Liver (tissue), 3 donors: ENCODE measurements around the gene SPINT3.

Source experiments
- EGR1 ChIP-seq, 2 donors: IDR thresholded peaks; 2 replicates each; pipeline ENCODE4 v1.6.1; 2016 to 2018; ENCODE audit warnings: antibody characterized with exemption in 2 of 2, low read depth in 2 of 2
- FOXA2 ChIP-seq: IDR thresholded peaks from 2 replicates; pipeline ENCODE4 v1.6.1; 2016; ENCODE audit warnings: antibody characterized with exemption
- HNF4A ChIP-seq, 2 donors: conservative IDR thresholded peaks; 2 replicates each; pipeline ENCODE4 v1.6.1; 2016; ENCODE audit warnings: antibody characterized with exemption in 2 of 2, mild to moderate bottlenecking in 2 of 2
- JUND ChIP-seq, 2 donors: IDR thresholded peaks; 2 replicates each; pipeline ENCODE4 v1.6.1; 2016; ENCODE audit warnings: antibody characterized with exemption in 2 of 2
- RAD21 ChIP-seq, 2 donors: IDR thresholded peaks; 2 replicates each; pipeline ENCODE4 v1.6.1; 2016; ENCODE audit warnings: antibody characterized with exemption in 2 of 2, mild to moderate bottlenecking in 2 of 2
- SP1 ChIP-seq: IDR thresholded peaks from 2 replicates; pipeline ENCODE4 v1.6.1; 2018; ENCODE audit warnings: antibody characterized with exemption, mild to moderate bottlenecking
- TAF1 ChIP-seq: conservative IDR thresholded peaks from 2 replicates; pipeline ENCODE4 v1.6.1; 2016; ENCODE audit warnings: antibody characterized with exemption, mild to moderate bottlenecking
- YY1 ChIP-seq: IDR thresholded peaks from 2 replicates; pipeline ENCODE4 v1.6.1; 2016; ENCODE audit warnings: antibody characterized with exemption, mild to moderate bottlenecking
- TF ChIP-seq, protein P1 (sequence below): fragments of 150-350 bp; IDR thresholded peaks from 2 replicates; pipeline ENCODE4 v1.5.1; 2017; ENCODE audit warnings: improper control_type of control experiment, low read depth, low read length; ENCODE audit not compliant: missing input control
- TF ChIP-seq, protein P2 (sequence below): IDR thresholded peaks from 2 replicates; pipeline ENCODE4 v1.6.1; 2016; ENCODE audit warnings: antibody characterized with exemption
- TF ChIP-seq, protein P3 (sequence below): IDR thresholded peaks from 2 replicates; pipeline ENCODE4 v1.6.1; 2016; ENCODE audit warnings: antibody characterized with exemption
- TF ChIP-seq, protein P4 (sequence below): IDR thresholded peaks from 2 replicates; pipeline ENCODE4 v1.6.1; 2016; ENCODE audit warnings: antibody characterized with exemption, mild to moderate bottlenecking
- TF ChIP-seq, protein P5 (sequence below): IDR thresholded peaks from 2 replicates; pipeline ENCODE4 v1.6.1; 2016; ENCODE audit warnings: antibody characterized with exemption
- donor health status: healthy.
- donor health status: healthy.

DNA sequence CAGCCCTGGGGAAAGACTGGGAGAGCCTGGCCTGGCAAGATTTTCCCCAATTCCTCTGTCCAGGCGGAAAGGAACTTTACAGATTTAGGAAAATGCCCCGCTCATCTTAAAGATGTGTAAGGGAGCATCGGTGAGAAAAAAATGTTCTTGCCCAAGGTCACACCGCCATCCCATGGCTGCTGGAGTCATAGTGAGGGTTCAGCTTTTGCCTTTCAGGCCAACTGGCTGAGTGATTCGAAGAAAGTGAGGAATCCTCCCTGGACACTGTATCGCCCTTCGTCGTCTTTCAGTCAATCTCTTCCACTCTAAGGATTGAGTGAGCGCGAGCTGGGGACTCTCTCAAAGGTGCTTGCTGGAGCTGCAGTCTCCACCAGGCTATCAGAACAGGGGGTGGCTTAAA is 44.5 kb downstream of the SPINT3 start:
- TF ChIP-seq, protein P1, sequence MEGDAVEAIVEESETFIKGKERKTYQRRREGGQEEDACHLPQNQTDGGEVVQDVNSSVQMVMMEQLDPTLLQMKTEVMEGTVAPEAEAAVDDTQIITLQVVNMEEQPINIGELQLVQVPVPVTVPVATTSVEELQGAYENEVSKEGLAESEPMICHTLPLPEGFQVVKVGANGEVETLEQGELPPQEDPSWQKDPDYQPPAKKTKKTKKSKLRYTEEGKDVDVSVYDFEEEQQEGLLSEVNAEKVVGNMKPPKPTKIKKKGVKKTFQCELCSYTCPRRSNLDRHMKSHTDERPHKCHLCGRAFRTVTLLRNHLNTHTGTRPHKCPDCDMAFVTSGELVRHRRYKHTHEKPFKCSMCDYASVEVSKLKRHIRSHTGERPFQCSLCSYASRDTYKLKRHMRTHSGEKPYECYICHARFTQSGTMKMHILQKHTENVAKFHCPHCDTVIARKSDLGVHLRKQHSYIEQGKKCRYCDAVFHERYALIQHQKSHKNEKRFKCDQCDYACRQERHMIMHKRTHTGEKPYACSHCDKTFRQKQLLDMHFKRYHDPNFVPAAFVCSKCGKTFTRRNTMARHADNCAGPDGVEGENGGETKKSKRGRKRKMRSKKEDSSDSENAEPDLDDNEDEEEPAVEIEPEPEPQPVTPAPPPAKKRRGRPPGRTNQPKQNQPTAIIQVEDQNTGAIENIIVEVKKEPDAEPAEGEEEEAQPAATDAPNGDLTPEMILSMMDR, result no peak
- TF ChIP-seq YY1, result no peak
- TF ChIP-seq, protein P2, sequence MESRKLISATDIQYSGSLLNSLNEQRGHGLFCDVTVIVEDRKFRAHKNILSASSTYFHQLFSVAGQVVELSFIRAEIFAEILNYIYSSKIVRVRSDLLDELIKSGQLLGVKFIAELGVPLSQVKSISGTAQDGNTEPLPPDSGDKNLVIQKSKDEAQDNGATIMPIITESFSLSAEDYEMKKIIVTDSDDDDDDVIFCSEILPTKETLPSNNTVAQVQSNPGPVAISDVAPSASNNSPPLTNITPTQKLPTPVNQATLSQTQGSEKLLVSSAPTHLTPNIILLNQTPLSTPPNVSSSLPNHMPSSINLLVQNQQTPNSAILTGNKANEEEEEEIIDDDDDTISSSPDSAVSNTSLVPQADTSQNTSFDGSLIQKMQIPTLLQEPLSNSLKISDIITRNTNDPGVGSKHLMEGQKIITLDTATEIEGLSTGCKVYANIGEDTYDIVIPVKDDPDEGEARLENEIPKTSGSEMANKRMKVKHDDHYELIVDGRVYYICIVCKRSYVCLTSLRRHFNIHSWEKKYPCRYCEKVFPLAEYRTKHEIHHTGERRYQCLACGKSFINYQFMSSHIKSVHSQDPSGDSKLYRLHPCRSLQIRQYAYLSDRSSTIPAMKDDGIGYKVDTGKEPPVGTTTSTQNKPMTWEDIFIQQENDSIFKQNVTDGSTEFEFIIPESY, result no peak
- TF ChIP-seq JUND (IDR thresholded peaks at IDR 0.05), result no peak
- no peak for TF ChIP-seq RAD21 (IDR thresholded peaks at IDR 0.05)
- no peak for TF ChIP-seq TAF1
- no peak for TF ChIP-seq SP1
- TF ChIP-seq HNF4A (conservative IDR thresholded peaks at IDR 0.05), result no peak
- TF ChIP-seq, protein P3, sequence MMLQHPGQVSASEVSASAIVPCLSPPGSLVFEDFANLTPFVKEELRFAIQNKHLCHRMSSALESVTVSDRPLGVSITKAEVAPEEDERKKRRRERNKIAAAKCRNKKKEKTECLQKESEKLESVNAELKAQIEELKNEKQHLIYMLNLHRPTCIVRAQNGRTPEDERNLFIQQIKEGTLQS, result no peak
- no peak for TF ChIP-seq EGR1 (IDR thresholded peaks at IDR 0.05; ENCODE audit: low read depth in 2 of 2)
- TF ChIP-seq, protein P4, sequence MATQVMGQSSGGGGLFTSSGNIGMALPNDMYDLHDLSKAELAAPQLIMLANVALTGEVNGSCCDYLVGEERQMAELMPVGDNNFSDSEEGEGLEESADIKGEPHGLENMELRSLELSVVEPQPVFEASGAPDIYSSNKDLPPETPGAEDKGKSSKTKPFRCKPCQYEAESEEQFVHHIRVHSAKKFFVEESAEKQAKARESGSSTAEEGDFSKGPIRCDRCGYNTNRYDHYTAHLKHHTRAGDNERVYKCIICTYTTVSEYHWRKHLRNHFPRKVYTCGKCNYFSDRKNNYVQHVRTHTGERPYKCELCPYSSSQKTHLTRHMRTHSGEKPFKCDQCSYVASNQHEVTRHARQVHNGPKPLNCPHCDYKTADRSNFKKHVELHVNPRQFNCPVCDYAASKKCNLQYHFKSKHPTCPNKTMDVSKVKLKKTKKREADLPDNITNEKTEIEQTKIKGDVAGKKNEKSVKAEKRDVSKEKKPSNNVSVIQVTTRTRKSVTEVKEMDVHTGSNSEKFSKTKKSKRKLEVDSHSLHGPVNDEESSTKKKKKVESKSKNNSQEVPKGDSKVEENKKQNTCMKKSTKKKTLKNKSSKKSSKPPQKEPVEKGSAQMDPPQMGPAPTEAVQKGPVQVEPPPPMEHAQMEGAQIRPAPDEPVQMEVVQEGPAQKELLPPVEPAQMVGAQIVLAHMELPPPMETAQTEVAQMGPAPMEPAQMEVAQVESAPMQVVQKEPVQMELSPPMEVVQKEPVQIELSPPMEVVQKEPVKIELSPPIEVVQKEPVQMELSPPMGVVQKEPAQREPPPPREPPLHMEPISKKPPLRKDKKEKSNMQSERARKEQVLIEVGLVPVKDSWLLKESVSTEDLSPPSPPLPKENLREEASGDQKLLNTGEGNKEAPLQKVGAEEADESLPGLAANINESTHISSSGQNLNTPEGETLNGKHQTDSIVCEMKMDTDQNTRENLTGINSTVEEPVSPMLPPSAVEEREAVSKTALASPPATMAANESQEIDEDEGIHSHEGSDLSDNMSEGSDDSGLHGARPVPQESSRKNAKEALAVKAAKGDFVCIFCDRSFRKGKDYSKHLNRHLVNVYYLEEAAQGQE, result no peak
- TF ChIP-seq FOXA2, result no peak
- TF ChIP-seq, protein P5, sequence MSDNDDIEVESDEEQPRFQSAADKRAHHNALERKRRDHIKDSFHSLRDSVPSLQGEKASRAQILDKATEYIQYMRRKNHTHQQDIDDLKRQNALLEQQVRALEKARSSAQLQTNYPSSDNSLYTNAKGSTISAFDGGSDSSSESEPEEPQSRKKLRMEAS, result no peak
